ENCODE results near the gene TNS1.
A peak's percentile ranks its signal among the peaks of the same experiment; 100 is the strongest.

The TNS1 gene

DNA sequence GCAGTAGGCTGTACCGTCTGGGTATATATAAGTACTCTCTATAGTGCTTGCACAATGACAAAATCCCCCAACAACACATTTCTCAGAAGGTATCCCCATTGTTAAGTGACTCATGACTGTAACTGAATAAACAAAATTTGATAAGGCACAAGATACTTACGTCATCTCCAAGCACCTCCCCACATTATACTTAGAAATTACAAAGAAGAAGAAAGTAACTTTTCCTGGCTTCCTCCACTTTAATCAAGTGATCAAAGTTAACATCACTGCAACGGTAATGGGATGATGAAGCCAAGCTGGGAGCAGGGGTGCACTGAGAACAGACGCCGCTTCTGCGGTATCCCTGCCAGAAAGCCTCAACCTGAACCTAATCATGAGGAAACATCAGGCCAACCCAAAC is 9.7 kb downstream of the TNS1 start:
- TF ChIP-seq, protein P1, sequence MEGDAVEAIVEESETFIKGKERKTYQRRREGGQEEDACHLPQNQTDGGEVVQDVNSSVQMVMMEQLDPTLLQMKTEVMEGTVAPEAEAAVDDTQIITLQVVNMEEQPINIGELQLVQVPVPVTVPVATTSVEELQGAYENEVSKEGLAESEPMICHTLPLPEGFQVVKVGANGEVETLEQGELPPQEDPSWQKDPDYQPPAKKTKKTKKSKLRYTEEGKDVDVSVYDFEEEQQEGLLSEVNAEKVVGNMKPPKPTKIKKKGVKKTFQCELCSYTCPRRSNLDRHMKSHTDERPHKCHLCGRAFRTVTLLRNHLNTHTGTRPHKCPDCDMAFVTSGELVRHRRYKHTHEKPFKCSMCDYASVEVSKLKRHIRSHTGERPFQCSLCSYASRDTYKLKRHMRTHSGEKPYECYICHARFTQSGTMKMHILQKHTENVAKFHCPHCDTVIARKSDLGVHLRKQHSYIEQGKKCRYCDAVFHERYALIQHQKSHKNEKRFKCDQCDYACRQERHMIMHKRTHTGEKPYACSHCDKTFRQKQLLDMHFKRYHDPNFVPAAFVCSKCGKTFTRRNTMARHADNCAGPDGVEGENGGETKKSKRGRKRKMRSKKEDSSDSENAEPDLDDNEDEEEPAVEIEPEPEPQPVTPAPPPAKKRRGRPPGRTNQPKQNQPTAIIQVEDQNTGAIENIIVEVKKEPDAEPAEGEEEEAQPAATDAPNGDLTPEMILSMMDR (IDR thresholded peaks at IDR 0.05; ENCODE audit: insufficient read depth, low read depth, low read length, missing control alignments) = no peak
- peak; percentile 72 for DNase-seq (ENCODE audit: low read depth)
- no peak overlapping the region for H3K4me3 ChIP-seq (ENCODE audit: low read length)

GRCh38 chr2:217992061-217992460 is 10.7 kb downstream of the TNS1 start:
- no peak for DNase-seq (ENCODE audit: low read depth)
- TF ChIP-seq, protein P1 (IDR thresholded peaks at IDR 0.05; ENCODE audit: insufficient read depth, low read depth, low read length, missing control alignments) = no peak
- no peak overlapping the region for H3K4me3 ChIP-seq (ENCODE audit: low read length)

GRCh38 chr2:217990791-217991465 is 11.9 kb downstream of the TNS1 start:
- TF ChIP-seq, protein P1 (IDR thresholded peaks at IDR 0.05; ENCODE audit: insufficient read depth, low read depth, low read length, missing control alignments) = no peak
- no peak overlapping the region for H3K4me3 ChIP-seq (ENCODE audit: low read length)
- no peak for DNase-seq (ENCODE audit: low read depth)

GRCh38 chr2:217990389-217990788 is 12.4 kb downstream of the TNS1 start:
- TF ChIP-seq, protein P1 (IDR thresholded peaks at IDR 0.05; ENCODE audit: insufficient read depth, low read depth, low read length, missing control alignments) = no peak
- no peak for DNase-seq (ENCODE audit: low read depth)
- H3K4me3 ChIP-seq (ENCODE audit: low read length) = no peak overlapping the region

GRCh38 chr2:217989221-217989948 is 13.4 kb downstream of the TNS1 start:
- DNase-seq (ENCODE audit: low read depth) = no peak
- TF ChIP-seq, protein P1 (IDR thresholded peaks at IDR 0.05; ENCODE audit: insufficient read depth, low read depth, low read length, missing control alignments) = no peak
- no peak overlapping the region for H3K4me3 ChIP-seq (ENCODE audit: low read length)

DNA sequence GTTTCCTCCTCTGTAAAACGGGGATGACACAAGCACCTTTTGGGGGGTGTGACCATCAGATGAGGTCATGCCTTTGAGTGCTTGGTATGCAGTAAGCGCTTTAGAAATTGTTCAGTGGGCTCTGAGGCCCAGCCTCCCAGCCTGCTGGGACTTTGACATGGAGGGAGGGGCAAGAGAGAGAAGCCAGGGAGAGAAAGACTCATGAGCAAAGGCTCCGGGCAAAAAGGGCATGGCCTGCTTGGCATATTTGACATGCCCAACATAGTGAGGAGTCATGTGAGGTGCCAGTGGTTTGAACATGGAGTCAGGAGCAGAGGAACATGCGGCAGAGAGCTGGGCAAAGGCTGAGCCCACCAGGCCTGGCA is 14.0 kb downstream of the TNS1 start:
- peak; percentile 7 for DNase-seq (ENCODE audit: low read depth)
- no peak overlapping the region for H3K4me3 ChIP-seq (ENCODE audit: low read length)

More for the DNA sequence above, 14.0 kb downstream of the TNS1 start:
- TF ChIP-seq, protein P1 (IDR thresholded peaks at IDR 0.05; ENCODE audit: insufficient read depth, low read depth, low read length, missing control alignments) = no peak

Data from epithelial cell of esophagus (primary cell).